ENCODE measurements around the gene SCP2D1. TPM values are rescaled to one million over a fixed set of nuclear protein-coding genes. Genes with fewer than 3 reads are reported as not detected.

The SCP2D1 gene
- total and polyA plus RNA-seq, 2 of the 8 experiments (the other 6 are each of a cell fraction or from before 2014, with no cell fraction given), result not detected

- H4K91ac ChIP-seq (replicated peaks; ENCODE audit: insufficient read length, low read length), result no peak overlapping the region
- 12% methylated on average over 29 of the region's 29 CpGs; no CpG with 5 or more reads in 1 of the 2 experiments for WGBS, 2 experiments (ENCODE audit: extremely low coverage in 1 of 2, insufficient coverage in 1 of 2, insufficient read length in 1 of 2, insufficient replicate concordance in 2 of 2, low coverage in 1 of 2, low lambda C conversion rate in 2 of 2, missing lambda C conversion rate in 1 of 2)
- peaks cover 0 to 2% (median 0%) of the 10 kb centered on the region in 4 experiments; a peak in 1 of 8 replicates for H3K36me3 ChIP-seq (ENCODE audit: control insufficient read depth in 2 of 4, insufficient read depth in 4 of 4, low read length in 3 of 4)
- no peaks in the 10 kb centered on the region for H4K20me1 ChIP-seq (replicated peaks in 1 of 2; ENCODE audit: control insufficient read depth in 1 of 2, insufficient read depth in 2 of 2, low read length in 2 of 2)
- no peak overlapping the region for H2BK5ac ChIP-seq (ENCODE audit: low read depth, low read length)
- FAIRE-seq (peak; percentile 98), DNase-seq (ENCODE audit: low read depth in 1 of 2, low spot score in 2 of 2) (peak; percentile 63 to 80)
- no peak overlapping the region for H3K14ac ChIP-seq (ENCODE audit: insufficient read length)
- H4K5ac ChIP-seq (ENCODE audit: insufficient read length, low read depth, low read length), result no peak overlapping the region
- no peak overlapping the region for H2BK15ac ChIP-seq (ENCODE audit: low read length)
- H3K79me1 ChIP-seq (ENCODE audit: low read depth, low read length), result no peaks in the 10 kb centered on the region
- H3K9me3 ChIP-seq (ENCODE audit: insufficient read depth in 2 of 2, low read depth in 1 of 2, low read length in 1 of 2), result peaks cover 0 to 3% of the 10 kb centered on the region in 2 experiments; a peak in 1 of 4 replicates
- H3K4me3 ChIP-seq (ENCODE audit: extremely low read depth in 1 of 4, insufficient read depth in 2 of 4, low read depth in 3 of 4, low read length in 4 of 4), result peak overlapping the region; percentile 49 to 77 (median 74)
- H3K4me1 ChIP-seq (replicated peaks in 1 of 4; ENCODE audit: control insufficient read depth in 3 of 4, insufficient read depth in 4 of 4, low read length in 3 of 4), result no peaks in the 10 kb centered on the region
- no peak overlapping the region for H2BK20ac ChIP-seq (ENCODE audit: low read length)
- H3K23me2 ChIP-seq (ENCODE audit: low read depth, low read length), result no peaks in the 10 kb centered on the region
- no peak overlapping the region for H2BK12ac ChIP-seq (ENCODE audit: low read depth, low read length)
- H3K9ac ChIP-seq (replicated peaks in 1 of 4; ENCODE audit: extremely low read depth in 1 of 4, low read depth in 3 of 4, low read length in 3 of 4), result peak overlapping the region; percentile 0 to 64 (median 54); a peak in 6 of 7 replicates
- H3K27me3 ChIP-seq (replicated peaks in 1 of 4; ENCODE audit: control insufficient read depth in 3 of 4, extremely low read depth in 1 of 4, insufficient read depth in 3 of 4, low read length in 3 of 4), result peaks cover 0 to 15% (median 3%) of the 10 kb centered on the region in 4 experiments; a peak in 5 of 7 replicates
- H4K8ac ChIP-seq (ENCODE audit: extremely low read depth, insufficient read depth, low read length), result no peak overlapping the region
- H3K79me2 ChIP-seq (ENCODE audit: control insufficient read depth in 1 of 2, insufficient read depth in 2 of 2, low read length in 2 of 2), result no peaks in the 10 kb centered on the region
- H2AFZ ChIP-seq (ENCODE audit: low read length), result peak overlapping the region; percentile 84
- no peak overlapping the region for H2AK5ac ChIP-seq (ENCODE audit: low read depth, low read length)
- H2BK120ac ChIP-seq (replicated peaks; ENCODE audit: low read depth, low read length), result no peak overlapping the region
- H3K56ac ChIP-seq (replicated peaks; ENCODE audit: insufficient read length, low read depth, low read length), result no peak overlapping the region
- POLR2A ChIA-PET (ENCODE audit: partially characterized antibody), result no interaction called here
- no peak overlapping the region for H3K23ac ChIP-seq (ENCODE audit: insufficient read length)
- H3K4me2 ChIP-seq (ENCODE audit: insufficient read depth in 1 of 2, low read depth in 2 of 2, low read length in 2 of 2), result peak overlapping the region; percentile 58 to 81
- peak overlapping the region; percentile 62; the same call in 1 of the 2 replicates for H3K27ac ChIP-seq (ENCODE audit: low read depth, low read length)
- CTCF ChIA-PET (ENCODE audit: partially characterized antibody), result interaction anchor here (0.9 to 1.0 kb wide), 3 partner anchors 162 to 280 kb away, joined by 3 to 4 read pairs (median 3); no protein-coding TSS in a partner anchor
- no peak overlapping the region for H3K18ac ChIP-seq (ENCODE audit: extremely low read depth, low read length)
- H3K4ac ChIP-seq (replicated peaks; ENCODE audit: insufficient read length, low read depth, low read length), result no peak overlapping the region
- peak; percentile 33; the same call in 1 of the 2 replicates for TF ChIP-seq E2F6 (IDR thresholded peaks at IDR 0.05)
- no peak for TF ChIP-seq RFX5 (IDR thresholded peaks at IDR 0.05; ENCODE audit: borderline replicate concordance, low read depth, low read length)
- TF ChIP-seq TEAD4 (IDR thresholded peaks at IDR 0.05; ENCODE audit: low read depth, low read length), result no peak
- no peak for TF ChIP-seq EGR1 (IDR thresholded peaks at IDR 0.05; ENCODE audit: borderline replicate concordance, low read depth, low read length)
- peak; percentile 73 for TF ChIP-seq TAF1 (IDR thresholded peaks at IDR 0.05; ENCODE audit: low read depth, low read length)
- TF ChIP-seq RAD21 (IDR thresholded peaks at IDR 0.05 in 1 of 2, conservative IDR thresholded peaks at IDR 0.05 in 1 of 2; ENCODE audit: low read depth in 2 of 2, low read length in 2 of 2), result peak; percentile 30 to 37; a peak in 3 of 4 replicates
- TF ChIP-seq BCL11A (IDR thresholded peaks at IDR 0.05; ENCODE audit: low read depth in 2 of 2, low read length in 2 of 2), result no peak
- TF ChIP-seq CHD2 (IDR thresholded peaks at IDR 0.05; ENCODE audit: low read length), result peak; percentile 51; the same call in 1 of the 2 replicates
- TF ChIP-seq TBP (IDR thresholded peaks at IDR 0.05; ENCODE audit: low read depth, low read length), result peak; percentile 47; the same call in 1 of the 2 replicates
- peak; percentile 97 for TF ChIP-seq USF2 (IDR thresholded peaks at IDR 0.05; ENCODE audit: low read length)
These were observed 19.8 kb upstream of the SCP2D1 start for GRCh38 chr20:18793625-18794427.
